Islet of Langerhans (tissue), 1 donor: Measurements from ENCODE around the gene DCUN1D5.
"Not testable (repeated sequence)": the region's sequence is repeated elsewhere in the genome, so short reads cannot be mapped to it uniquely, and the experiment has no call there.

Experiments used
- FAIRE-seq: peaks from one replicate; lab custom pipeline; 2011; peaks lifted over from hg19 to GRCh38; lab: Jason Lieb, UNC

DCUN1D5 gene

DNA sequence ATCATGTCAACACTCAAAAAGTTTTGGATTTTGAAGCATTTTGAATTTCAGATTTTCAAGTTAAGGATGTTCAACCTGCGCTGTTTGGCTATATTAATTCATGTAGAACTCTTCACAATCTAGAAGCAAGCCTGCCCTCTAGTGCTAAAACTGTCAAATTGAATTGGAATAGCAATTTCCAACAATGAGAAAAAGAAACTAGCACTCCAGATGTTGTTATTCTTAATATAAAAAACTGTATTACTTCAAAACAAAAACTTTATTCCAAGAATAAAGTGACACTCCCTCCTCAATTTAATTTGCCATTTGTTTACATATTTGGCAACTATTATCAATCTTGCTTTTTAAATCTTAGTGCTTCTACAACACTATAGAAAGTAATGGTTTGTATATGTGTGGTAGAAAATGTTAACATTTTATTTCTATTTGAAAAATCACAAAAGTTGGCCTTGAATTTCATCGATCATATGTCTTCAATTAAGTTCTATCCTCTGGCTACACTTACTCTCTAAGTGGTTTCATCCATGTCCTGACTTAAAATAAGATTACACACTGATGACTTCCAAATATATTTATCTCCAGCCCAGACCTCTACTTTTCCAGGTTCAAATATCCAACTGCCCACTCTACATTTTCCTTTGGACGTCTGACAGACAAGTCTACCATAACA, 36.6 kb downstream of the DCUN1D5 start:
- peak; percentile 100 for FAIRE-seq

DNA sequence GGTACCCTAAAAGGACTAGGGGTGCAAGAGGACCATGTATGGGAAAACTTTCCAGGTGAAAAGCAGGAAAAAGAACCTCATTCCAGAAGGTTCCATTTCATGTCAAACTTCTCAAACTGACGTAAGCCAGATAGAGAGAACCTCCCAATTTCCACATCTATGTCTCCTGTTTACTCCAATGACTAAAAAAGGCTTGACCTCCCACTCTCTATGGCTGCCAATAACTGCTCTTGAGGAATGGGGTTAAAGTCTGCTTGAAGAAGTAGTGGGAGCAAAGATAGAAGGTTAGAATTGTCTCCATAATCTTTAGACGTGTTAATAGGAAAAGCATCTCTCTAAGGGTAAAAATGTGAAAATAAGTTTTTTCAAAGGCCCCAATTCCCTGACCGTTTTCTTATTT, 38.0 kb downstream of the DCUN1D5 start:
- no peak for FAIRE-seq

DNA sequence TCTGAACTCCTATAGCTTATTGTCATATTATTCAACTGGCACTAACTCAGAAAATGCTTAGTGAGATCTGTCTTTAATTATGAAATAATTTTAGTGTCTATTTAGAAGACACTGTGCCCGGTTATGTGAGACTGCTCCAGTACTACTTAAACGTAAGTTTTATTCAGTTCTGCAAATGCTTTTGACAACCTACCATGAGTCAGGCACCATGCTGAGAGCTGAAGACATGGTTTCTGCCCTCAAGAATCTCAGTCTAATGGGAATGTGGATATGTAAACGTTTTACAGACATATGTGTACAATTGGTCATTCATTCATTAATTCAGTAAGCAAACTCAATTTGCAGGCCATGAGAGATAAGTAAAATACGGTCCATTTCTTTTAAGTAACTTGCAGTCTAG, 40.0 kb downstream of the DCUN1D5 start:
- FAIRE-seq: no peak

DNA sequence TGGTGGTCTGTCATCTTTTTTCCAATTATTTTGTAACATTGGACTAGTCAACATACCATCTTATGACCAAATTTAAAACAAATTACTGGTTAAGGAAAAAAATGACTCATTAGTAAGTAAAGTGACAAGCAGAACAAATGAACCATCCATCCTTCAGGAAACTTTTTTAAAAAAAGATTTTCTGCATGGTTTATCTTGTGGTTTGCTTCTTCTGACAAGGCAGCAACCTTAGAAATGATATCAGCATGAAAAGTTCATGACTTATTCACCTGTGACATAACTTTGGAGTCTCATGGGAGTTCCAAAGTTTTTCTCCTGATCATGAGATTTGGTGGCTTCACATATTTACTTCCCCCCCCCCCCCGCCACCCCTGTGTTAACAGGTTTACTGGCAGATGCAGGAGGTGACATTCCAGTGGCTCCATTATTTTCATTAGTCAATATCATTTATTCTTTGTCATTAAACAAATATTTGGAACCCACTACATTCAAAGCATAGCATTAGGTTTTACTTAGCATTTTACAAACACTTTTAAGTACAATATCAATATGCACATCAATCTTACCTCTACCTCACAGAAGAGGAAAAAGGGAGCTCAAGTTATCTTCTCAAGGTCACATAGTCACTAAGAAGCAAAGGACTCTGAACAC, 40.7 kb downstream of the DCUN1D5 start:
- FAIRE-seq: no peak

DNA sequence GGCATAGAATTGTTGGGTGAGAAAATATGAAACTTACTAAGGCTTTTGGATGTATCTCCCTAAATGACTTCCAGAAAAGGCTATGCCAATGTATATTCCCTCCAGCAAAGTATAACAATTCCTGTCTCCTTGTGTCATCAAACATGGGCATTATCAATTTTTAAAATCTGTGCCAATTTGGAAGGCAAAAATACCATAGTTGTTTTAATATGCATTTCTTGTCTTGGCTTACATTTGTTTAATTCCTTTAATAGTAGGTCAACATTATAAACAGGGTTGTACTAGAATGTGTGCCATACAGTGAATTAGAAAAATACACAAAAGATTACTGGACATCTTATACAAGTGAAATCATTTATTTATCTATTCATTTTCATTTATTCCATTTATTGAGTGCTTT, 41.6 kb downstream of the DCUN1D5 start:
- FAIRE-seq: no peak

DNA sequence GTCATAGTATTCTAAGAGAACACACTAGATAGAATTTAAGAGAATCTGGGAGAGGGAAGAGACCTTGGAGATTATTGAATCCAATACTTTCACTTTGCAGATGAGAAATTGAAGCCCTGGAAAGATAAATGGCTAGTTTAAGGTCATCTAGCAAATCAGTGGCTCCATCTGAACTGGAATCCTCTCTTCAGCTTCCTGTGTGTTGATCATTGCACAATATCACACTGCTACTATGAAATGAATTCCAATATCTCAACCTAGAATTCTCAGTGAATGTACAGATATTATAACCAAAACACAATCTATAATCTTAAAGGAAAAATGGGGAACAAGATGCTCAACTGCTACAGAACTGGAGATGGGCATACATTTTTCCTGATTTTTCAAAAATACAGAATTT, 44.1 kb downstream of the DCUN1D5 start:
- FAIRE-seq: no peak

DNA sequence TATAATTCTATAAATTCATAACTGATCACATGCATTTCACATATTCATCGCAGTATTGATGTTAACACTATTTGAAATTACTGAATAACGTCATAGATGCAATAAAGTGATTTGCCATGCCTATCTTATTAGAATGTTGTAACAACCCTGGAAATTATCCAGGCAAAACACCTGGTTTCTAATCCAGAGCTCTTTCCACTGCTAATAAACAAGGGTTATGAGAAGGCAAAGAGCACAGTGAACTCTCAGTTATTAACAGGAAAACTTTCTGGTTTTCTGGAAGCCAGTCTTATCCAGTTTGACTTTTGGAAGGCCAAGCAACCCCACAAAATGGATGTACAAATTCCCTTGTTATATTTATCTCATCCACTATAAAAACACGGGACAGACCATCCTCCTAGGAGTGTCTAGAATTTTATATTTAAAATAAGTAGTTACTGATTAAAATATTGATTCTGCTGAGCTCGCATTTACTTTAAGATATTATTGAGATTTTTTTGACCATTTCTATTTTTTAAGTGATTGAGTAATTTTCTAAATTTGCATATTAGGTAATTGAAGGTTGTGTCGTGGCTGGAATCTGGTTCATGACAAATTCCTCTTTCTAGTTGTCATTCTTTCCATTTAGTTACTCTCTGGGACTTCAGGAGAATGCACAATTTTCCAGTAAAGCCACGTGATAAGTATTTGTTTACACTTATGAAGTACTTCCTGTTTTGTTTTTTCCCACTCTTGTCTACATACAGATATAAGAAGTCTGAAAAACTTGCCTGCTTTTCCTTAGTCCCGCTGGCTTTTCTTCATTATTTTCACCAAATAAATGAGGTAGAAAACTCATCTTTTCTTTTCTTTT, 47.9 kb downstream of the DCUN1D5 start:
- FAIRE-seq: no peak

DNA sequence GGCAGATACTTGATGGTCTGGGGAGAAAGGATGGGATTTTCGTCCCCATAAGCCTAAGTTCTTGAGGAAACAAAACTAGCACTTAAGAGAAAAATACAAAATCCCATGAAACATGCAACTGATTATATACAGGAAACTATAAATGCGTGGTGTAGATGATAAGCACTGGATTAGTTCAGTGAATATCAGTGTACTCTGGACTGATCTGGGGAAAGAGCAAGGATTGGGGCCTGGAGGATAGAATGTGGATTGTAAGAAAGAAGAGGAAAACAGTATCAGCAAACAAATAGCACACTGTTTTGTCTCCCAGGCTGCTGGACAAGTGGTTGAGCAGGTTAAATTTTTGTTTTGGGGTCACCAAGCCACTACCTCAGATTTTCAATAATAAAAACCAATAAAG, 49.8 kb downstream of the DCUN1D5 start:
- FAIRE-seq: no peak

DNA sequence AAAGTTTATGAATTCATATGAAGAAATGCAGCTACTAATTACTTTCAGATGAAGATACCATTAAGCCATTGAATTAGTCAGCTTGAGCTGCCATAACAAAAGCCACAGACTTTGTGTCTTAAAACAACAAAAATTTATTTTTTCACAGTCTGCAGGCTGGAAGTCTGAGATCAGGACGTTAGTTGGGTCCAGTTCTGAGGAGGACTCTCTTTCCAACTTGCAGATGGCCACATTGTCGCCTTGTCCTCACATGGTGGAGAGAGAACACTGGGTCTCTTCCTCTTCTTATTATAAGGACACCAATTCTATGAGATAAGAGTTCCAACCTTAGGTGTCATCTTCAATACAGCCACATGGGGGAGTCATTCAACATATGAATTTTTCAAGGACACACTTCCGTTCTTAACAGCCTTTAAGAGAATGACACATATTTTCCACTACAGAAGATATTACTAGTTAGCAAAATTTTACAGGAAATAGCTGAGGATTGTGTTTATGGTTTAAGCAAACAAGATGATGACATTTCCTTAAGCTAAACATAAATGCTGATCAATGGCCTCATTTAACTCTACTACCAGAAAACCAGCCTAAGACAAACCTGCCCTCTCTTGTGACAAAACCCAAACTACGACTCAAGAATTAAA, 56.0 kb downstream of the DCUN1D5 start:
- peak; percentile 95 for FAIRE-seq

DNA sequence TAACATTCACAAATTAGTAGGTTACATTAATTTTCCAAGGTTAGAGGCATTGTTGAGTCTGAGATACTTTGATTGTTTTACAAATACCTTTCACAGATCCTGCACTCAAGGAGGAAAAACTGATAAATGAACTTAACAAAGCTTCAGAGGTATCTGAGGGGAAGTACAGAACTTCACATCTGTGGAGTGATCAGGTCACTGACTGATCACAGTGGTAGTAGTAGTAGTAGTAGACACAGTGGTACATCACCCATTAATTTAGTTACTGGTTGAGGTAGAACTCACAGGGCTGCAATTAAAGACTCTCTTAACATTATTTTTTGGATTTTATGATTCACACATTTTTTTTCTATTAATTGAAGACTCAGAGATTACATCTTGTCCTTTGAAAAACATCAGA, 56.7 kb downstream of the DCUN1D5 start:
- FAIRE-seq: no peak

DNA sequence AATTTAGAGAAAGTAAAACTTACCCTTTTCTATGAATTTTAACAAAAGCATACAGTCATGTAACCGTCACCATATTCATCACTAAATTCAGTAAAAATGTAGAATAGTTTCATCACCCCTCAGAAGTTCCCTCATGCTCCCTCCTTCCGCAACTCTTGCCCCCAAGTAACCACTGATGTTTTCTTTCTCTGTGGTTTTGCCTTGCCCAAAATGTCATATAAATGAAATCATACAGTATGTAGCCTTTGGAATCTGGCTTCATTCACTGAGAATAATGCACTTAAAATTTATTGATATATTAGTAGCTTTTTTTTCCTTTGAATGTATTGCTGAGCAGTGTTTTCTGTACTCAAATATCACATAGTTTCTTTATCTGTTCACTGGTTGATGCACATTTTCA, 60.1 kb downstream of the DCUN1D5 start:
- no peak for FAIRE-seq

DNA sequence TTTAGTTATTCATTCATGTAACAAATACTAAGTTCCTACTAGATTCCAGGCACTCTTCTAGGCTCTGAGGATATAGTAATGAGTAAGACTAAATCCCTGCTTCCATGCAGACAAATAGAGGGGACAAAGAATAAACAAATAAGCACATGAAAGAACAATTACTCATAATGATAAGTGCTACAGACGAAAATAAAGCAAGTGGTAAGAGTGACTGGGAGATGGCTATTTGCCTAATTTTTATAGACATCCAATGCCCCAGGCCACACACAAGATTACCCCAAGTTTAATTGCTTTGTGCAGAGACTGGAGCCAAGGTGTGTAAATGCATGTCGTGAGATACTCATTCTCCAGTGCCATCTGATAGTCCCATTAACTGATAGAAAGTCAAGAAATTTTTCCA, 62.6 kb downstream of the DCUN1D5 start:
- no peak for FAIRE-seq

DNA sequence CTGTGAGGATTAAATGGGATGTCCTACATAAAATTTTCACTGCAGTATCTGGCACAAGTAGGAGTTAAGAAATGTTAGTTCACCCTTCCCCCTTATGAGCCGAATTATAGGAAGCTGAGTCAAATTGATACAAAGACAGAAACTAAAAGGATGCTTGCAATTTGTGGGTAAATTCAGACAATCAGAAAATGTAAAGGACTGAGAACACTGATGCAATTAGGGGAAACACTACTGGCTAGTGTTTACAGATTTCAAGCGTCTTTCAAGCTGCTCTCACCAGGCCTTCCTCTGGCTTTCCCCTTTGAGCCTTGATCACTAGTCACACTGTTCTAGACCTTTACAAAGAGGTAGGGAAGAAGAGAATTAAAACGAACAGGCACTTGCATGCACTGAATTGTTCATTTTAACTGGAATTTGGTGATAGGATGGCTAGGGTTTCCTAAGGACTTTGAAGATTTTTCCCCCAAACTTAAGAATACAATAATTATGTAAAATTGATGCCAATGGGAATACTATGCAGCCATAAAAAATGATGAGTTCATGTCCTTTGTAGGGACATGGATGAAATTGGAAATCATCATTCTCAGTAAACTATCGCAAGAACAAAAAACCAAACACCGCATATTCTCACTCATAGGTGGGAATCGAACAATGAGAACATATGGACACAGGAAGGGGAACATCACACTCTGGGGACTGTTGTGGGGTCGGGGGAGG, 63.5 kb downstream of the DCUN1D5 start:
- not testable (repeated sequence) for FAIRE-seq

DNA sequence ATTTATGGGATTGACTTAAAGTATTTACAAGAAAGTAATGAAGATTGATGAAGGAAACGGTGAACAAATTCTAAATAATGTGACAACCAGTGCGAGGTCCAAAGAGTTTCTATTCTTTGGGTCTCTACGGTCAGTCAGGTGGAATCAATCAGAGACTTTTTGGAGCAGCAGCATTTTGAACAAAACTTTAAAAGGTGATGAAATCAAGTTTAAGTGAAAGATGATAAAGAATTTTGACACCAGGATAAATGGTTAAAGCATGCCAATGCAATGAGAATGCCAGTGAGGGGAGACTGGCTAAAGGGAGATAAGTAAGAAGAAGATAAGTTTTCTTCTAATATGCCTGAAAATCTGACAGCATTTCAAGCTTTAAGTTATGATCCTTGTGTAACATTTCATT, 67.9 kb downstream of the DCUN1D5 start:
- no peak for FAIRE-seq

DNA sequence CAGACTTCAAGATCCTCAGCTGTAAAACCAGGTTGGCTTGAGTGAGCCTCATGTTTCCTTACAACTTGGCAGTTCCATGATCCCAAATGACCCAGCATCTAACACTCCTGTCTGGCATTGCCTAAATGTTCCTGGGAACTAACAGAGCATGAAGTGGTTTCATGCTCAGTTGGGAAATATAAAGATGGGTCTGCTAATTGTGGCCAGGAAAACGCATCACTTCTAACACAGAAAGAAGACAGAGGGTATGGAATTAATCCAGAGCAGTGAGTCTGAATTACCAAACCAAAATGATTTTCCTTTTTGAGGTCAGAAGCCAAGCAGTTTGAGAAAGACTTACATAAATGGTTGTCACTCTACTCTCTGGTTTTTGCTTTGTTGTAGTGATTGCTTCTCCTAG, 75.9 kb downstream of the DCUN1D5 start:
- FAIRE-seq: no peak

DNA sequence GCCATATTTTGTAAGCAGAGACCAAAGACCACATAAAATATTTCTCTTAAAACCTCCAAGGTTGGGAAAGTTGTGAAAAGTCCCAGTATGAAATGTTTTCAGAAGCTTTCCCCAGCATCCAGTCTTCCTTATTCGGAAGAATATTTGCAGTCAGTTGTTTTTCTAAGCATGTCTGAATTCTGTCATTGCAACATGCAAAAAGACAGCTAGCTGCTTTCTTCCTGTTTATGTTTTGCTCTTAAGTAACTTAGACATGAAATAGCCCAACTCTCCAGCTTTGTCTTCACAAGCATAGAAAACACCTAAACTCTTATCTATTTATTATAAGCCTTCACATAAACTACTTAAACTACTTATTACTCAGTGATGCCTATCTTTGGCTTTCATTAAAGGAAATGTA, 78.5 kb downstream of the DCUN1D5 start:
- FAIRE-seq: no peak
